H1 (cell line): Measurements from ENCODE around the gene TGFBI. TPM values are rescaled to one million over a fixed set of nuclear protein-coding genes. Genes with fewer than 3 reads are reported as not detected.

Source experiments
- PHF8 ChIP-seq: fragments of 200-600 bp; sonication (generic); conservative IDR thresholded peaks from 2 replicates; pipeline ENCODE4 v1.7.1; 2012; ENCODE audit warnings: low read depth, mild to moderate bottlenecking, inconsistent platforms, low read length, moderate library complexity
- polyA plus RNA-seq, 7 experiments: library from polyadenylated mRNA; depleted of rRNA in 3 of 7; stranded (reverse) in 5 of 7; unstranded in 2 of 7; fragments of >200 nt in 5 of 7; fragments of 200-250 nt in 2 of 7; gene quantifications; 1 replicate in 5 of 7; 2 replicates in 1 of 7; 4 replicates in 1 of 7; pipeline versions ENCODE4 v1.2.1 to v1.2.3, GENCODE V29; 2011 to 2013; ENCODE audit warnings: missing spikeins in 2 of 7, mixed read lengths in 2 of 7
- total RNA-seq: library from RNA; stranded (reverse); fragmentation: NEBNext Ultra II Directional; extraction: Animal tissue kit (Norgen Biotek cat#: 25700); gene quantifications from 2 replicates; pipeline ENCODE4 v1.2.1, GENCODE V29; 2021

The TGFBI gene
- total and polyA plus RNA-seq, 2 of the 8 experiments (the other 6 are each of a cell fraction or from before 2014, with no cell fraction given) = 6.0 to 8.5 TPM

DNA sequence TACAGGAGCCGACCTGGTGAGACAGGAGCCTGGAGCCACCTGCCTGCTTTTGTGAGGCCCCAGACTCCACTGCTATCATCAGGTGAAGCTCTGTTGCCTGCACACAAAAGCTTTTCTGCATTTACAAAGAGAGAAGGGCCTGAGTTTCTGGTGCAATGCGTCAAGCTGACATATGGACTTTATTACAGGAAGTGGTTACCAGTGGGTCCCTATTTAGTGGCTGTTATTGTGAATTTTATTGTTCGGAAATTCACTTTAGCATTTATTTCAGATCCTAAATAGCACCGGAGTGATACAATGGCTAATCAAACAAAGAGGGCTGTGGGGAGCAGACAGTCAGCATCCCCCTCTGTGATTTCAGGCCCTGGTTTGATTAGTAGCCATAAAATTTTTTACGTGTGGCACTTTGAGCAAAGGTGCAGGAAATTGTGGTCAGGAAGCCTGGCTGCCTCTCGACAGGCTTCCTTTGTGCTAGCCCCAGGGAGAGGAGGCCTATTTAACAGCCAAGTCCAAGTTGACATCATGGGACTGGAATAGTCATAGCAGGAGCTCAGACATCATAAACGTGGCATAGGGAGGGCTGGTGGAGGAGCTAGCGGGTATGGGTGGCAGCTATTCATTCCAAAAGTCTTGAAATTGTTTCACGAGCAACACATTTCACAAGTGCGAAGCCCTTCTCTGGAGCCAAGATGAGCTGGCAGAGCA is 8.4 kb downstream of the TGFBI start (continued):
- no peak for TF ChIP-seq PHF8
